Fibroblast of pulmonary artery (primary cell): ENCODE results near the gene ENTPD3.

Experiments
- DNase-seq: peaks from one replicate; pipeline ENCODE4 v3.0.0-alpha.2; 2010; ENCODE audit warnings: low read depth
- H3K4me3 ChIP-seq: replicated peaks from 2 replicates; pipeline ENCODE4 v1.5.1; 2011; ENCODE audit warnings: low read depth, mild to moderate bottlenecking, control low read depth, low read length, moderate library complexity
- TF ChIP-seq, protein P1 (sequence below): IDR thresholded peaks from 2 replicates; pipeline ENCODE4 v1.5.1; 2011; ENCODE audit warnings: mild to moderate bottlenecking, control low read depth, low read length, inconsistent platforms; ENCODE audit errors: missing control alignments

Gene ENTPD3

DNA sequence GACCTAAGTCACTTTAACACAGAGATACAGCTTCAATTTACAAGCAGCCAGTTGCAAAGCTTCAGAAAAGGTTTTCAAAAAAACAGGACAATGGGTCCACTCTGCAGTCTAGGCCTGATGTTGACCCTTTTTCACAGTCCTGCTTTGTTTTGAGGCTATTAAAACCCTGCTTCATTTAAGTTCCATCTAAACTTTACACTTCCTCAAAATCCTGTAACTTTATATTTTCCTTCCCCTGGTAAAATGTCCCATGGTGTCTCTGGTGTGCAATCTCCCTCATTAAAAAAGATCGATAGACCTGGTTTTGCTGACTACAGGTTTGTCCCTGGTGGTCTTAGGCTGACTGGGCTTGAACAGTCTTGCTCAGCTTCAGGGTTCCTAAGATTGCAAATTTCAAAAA is 65.1 kb downstream of the ENTPD3 start:
- no peak for DNase-seq
- TF ChIP-seq, protein P1, sequence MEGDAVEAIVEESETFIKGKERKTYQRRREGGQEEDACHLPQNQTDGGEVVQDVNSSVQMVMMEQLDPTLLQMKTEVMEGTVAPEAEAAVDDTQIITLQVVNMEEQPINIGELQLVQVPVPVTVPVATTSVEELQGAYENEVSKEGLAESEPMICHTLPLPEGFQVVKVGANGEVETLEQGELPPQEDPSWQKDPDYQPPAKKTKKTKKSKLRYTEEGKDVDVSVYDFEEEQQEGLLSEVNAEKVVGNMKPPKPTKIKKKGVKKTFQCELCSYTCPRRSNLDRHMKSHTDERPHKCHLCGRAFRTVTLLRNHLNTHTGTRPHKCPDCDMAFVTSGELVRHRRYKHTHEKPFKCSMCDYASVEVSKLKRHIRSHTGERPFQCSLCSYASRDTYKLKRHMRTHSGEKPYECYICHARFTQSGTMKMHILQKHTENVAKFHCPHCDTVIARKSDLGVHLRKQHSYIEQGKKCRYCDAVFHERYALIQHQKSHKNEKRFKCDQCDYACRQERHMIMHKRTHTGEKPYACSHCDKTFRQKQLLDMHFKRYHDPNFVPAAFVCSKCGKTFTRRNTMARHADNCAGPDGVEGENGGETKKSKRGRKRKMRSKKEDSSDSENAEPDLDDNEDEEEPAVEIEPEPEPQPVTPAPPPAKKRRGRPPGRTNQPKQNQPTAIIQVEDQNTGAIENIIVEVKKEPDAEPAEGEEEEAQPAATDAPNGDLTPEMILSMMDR: no peak
- peak overlapping the region; percentile 92 for H3K4me3 ChIP-seq

DNA sequence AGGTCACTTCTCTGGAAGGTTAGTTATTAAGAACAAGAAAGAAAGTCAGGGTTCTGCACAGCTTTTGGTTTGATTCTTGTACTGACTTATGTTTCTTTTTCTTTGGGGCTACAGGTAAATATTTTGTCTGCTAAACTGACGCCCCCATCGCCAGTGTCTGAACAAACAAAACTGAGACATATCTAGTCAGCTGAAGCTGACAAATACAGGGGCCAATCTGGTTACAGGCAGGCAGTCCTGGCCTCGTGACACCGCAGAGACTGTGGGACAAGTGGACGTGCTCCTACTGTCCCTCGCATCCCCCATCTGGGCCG is 65.5 kb downstream of the ENTPD3 start:
- no peak for DNase-seq
- TF ChIP-seq, protein P1: no peak
- H3K4me3 ChIP-seq: peak overlapping the region; percentile 92

DNA sequence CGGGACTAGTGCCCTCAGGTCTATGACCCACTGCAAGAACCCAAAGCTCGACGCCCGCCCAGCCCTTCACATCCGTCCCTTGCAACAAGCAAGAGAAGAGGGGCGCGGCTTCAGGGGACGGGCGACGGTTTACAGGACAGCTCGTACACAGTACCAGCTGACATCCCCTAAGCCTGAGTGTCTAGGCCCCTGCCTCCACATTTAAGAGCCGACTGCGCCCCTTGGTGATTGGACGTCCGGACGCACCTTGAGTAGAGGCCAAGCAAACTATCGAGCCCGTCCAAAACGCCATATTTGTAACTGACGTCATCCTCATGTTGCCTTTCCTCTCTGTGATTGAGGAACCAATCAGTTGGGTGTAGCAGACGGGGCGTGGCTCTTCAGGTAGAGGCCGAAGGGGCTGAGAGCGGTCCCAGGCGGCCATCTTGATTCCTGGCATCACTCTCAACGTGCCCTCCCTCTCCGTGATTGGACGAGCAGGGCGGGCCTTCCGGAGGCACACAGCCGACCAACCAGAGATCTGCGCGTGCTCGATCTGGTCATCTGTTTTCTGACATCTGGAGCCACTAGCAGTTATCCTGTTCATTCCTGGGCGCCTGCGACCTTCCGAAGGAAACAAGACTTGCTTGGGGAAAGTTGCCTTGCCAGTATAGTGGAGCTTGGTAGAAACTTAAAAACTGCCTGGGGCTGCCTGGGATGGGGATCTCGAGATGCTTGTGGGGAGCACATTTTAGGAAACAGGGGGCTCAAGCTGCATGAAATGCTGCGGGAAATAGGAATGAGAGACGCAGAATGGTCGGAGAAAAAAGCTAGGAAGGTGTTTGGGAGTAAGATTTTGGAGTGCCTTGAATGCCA is 66.1 kb downstream of the ENTPD3 start:
- H3K4me3 ChIP-seq: peak overlapping the region; percentile 92
- peak; percentile 99 for DNase-seq
- TF ChIP-seq, protein P1: no peak

DNA sequence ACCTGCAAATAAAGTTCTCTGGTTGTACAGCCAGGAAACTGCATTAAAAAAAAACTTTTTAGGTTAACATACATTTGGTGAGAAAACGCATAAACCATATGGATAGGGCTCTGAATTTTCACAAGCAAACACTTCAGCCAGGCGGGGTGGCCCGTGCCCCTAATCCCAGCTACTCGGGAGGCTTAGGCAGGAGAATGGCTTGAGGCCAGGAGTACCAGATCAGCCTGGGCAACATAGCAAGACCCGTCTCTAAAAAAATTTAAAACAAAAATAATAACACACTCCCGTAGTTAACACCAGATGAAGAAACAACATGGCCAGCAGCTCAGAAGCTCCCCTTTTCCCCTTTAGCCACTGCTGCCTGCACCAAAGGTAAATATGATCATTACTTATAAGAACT is 66.9 kb downstream of the ENTPD3 start:
- TF ChIP-seq, protein P1: no peak
- peak overlapping the region; percentile 92 for H3K4me3 ChIP-seq

DNA sequence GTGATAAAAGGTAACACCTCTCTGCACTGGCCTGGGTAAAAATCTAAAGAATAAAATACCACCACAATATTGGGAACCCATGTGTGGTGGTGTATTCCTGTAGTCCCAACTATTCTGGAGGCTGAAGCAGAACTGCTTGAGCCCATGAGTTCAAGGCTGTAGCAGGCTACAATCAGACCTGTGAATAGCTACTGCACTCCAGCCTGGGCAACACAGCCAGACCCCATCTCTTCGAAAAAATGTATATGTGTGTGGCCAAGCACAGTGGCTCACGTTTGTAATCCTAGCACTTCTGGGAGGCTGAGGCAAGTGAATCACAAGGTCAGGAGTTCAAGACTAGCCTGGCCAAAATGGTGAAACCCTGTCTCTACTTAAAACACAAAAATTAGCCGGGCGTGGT is 68.3 kb downstream of the ENTPD3 start:
- no peak for DNase-seq
- TF ChIP-seq, protein P1: no peak
- no peak overlapping the region for H3K4me3 ChIP-seq

More for the DNA sequence above, 66.9 kb downstream of the ENTPD3 start:
- no peak for DNase-seq

DNA sequence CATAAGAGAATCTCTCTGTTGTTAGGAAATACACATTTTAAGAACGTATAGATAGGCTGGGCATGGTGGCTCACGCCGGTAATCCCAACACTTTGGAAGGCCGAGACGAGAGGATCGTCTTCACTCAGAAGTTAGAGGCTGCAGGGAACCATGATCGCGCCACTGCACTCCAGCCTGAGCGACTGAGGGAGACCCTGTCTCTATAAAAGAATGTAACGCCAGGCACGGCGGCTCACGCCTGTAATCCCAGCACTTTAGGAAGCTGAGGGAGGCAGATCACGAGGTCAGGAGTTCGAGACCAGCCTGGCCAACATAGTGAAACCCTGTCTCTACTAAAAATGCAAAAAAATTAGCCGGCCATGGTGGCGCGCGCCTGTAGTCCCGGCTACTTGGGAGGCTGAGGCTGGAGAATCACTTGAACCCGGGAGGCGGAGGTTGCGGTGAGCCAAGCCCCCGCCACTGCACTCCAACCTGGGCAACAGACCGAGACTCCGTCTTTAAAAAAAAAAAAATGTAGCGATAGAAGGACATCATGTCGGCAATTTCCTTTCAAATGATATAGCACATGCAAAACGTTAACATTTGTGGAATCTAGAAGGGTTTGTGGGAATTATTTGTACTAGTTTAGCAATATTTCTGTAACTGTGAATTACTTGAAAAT is 69.4 kb downstream of the ENTPD3 start:
- peak overlapping the region; percentile 81 for H3K4me3 ChIP-seq
- TF ChIP-seq, protein P1: no peak

More for the DNA sequence above, 69.4 kb downstream of the ENTPD3 start:
- DNase-seq: no peak
